Fibroblast of gingiva (primary cell): Measurements from ENCODE around the gene SLCO2A1.
A peak's percentile ranks its signal among the peaks of the same experiment; 100 is the strongest.

Source experiments
- DNase-seq: peaks from one replicate; pipeline ENCODE4 v3.0.0-alpha.2; 2011; ENCODE audit warnings: low read depth

SLCO2A1 gene

GRCh38 chr3:133999891-134000685, 29.6 kb downstream of the SLCO2A1 start:
- no peak for DNase-seq

GRCh38 chr3:133998691-133999241, 31.0 kb downstream of the SLCO2A1 start:
- DNase-seq = no peak

- no peak for DNase-seq
These were observed 31.7 kb downstream of the SLCO2A1 start for GRCh38 chr3:133997871-133998635.

GRCh38 chr3:133996996-133997395, 32.7 kb downstream of the SLCO2A1 start:
- DNase-seq = no peak

GRCh38 chr3:133996251-133996661, 33.5 kb downstream of the SLCO2A1 start:
- no peak for DNase-seq

- no peak for DNase-seq
These were observed 34.5 kb downstream of the SLCO2A1 start for GRCh38 chr3:133995264-133995663.

- DNase-seq = no peak
These were observed 35.4 kb downstream of the SLCO2A1 start for GRCh38 chr3:133994166-133994890.

- DNase-seq = no peak
These were observed 36.6 kb downstream of the SLCO2A1 start for GRCh38 chr3:133992951-133993620.

- no peak for DNase-seq
These were observed 37.3 kb downstream of the SLCO2A1 start for GRCh38 chr3:133992381-133992780.

GRCh38 chr3:133991637-133992036, 38.1 kb downstream of the SLCO2A1 start:
- peak; percentile 24 for DNase-seq

- DNase-seq = no peak
These were observed 38.5 kb downstream of the SLCO2A1 start for GRCh38 chr3:133991209-133991608.

GRCh38 chr3:133989936-133990702, 39.6 kb downstream of the SLCO2A1 start:
- DNase-seq = no peak

GRCh38 chr3:133988631-133989161, 41.0 kb downstream of the SLCO2A1 start:
- no peak for DNase-seq

GRCh38 chr3:133987948-133988484, 41.7 kb downstream of the SLCO2A1 start:
- DNase-seq = no peak

- no peak for DNase-seq
These were observed 42.6 kb downstream of the SLCO2A1 start for GRCh38 chr3:133987136-133987535.

GRCh38 chr3:133986311-133986710, 43.4 kb downstream of the SLCO2A1 start:
- DNase-seq = no peak

- peak; percentile 70 for DNase-seq
These were observed 44.8 kb downstream of the SLCO2A1 start for GRCh38 chr3:133984975-133985374.

GRCh38 chr3:133983576-133984560, 45.9 kb downstream of the SLCO2A1 start:
- DNase-seq = no peak

- DNase-seq = no peak
These were observed 46.6 kb downstream of the SLCO2A1 start for GRCh38 chr3:133983126-133983525.
